GM21526 (cell line): ENCODE results near the gene PHC2.
A peak's percentile ranks its signal among the peaks of the same experiment; 100 is the strongest.

Experiments
- ATAC-seq: cut with Tn5 transposase; IDR thresholded peaks from one replicate; pipeline ENCODE4 v1.9.1; 2021; ENCODE audit warnings: moderate library complexity; ENCODE audit not compliant: unreplicated experiment, low FRiP score

The PHC2 gene

DNA sequence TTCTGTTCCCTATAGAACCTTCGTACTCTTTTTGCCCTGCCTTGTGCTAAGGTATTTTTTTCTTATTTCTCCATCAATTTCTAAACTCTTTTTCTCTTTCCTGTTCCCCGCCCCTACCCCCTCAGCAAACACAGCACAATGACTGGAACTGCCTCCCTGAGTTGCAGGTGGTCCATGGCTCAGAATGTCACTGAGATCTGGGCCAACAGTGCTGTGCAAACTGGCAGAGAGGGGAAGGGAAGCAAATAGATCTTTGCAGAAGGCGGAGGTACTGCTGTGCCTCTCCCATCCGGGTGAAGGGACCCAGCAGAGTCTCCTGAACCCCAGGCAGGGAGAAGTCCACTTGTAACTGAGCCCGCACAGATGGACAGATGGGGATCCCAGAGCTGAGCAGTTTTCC is 77.4 kb downstream of the PHC2 start:
- no peak for ATAC-seq

DNA sequence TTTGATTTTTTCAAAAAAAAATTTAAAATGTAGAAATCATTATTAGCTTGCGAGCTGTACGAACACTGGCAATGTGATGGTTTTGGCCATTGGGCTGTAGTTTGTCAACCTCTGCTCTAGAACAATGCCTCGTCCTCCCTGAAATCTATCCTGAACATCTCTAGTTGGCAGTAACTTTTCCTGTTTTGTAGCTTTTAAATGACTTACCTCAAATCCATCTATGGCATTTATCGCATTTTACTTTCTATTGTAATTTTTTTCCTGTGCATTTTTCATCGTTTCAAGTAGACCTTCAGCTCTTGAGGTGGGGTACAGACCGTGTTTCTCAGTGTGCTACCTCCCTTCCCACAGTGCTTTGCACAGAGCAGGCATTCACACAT is 79.6 kb downstream of the PHC2 start:
- ATAC-seq: no peak

DNA sequence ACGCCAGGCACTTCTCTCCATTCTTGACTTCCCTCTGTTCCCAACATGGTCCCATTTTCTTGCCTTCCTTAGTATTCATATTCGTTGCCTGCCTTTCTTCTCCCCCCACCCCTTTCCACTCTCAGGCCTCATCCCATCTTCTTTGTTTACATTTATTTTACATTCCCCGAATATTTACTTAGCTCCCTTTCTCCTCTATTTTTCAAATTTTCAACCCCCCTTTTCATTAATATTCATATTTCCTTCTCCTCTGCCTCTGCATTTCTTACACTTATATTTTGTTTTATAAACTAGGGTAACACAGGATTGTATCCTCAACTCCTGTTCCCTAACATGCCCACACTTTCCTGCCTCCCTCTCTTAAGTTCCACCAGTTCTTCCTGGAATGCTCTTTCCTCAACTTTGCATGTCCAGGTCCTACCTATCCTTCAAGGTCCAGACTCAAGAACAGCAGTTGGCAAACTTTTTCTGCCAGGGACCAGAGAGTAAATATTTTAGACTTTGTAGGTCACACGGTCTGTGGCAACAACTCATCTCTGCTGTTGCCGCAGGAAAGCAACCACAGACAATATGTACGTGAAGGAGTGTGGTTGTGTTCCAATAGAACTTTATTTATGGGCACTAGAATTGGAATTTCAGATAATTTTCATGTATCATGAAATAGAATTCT is 80.1 kb downstream of the PHC2 start:
- ATAC-seq: no peak

DNA sequence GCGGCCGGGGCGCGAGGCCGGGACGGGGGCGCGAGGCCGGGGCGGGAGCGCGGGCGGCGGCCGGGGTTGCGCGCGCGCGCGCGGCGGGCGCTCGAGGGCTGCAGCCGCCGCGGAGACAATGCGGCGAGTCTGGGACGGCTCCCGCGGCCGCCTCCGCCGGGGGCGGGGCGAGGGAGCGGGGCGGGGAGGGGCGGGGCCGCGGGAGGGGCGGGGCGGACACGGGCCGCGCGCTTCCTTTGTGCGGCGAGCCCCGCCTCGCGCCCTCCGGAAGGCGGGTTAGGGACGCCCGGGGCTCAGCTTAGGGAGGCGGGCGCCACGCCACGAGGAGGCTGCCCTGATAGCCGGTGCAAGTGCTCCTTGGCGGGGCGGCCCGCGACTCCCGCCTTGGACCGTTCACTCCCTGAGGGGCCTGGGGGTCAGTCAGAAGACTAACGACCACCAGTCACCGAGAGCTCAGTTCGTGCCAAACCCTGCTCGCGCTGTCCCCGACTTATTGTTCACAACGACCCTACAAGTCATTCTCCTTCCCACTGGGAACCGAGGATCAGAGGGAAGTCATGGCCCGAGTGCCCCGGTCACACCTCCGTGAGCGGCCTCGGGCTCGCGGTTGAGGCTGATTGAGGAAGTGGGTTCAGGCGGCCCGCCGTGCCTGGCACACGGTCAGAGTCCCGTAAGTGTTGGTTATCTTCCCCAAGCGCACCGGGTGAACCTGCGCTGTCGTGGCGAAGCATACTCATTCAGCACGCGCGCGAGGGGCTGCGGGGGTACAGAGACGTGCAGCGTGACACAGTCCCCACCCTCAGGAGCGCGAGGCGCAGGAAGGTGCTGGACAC is 80.9 kb downstream of the PHC2 start:
- ATAC-seq: peak; percentile 76

DNA sequence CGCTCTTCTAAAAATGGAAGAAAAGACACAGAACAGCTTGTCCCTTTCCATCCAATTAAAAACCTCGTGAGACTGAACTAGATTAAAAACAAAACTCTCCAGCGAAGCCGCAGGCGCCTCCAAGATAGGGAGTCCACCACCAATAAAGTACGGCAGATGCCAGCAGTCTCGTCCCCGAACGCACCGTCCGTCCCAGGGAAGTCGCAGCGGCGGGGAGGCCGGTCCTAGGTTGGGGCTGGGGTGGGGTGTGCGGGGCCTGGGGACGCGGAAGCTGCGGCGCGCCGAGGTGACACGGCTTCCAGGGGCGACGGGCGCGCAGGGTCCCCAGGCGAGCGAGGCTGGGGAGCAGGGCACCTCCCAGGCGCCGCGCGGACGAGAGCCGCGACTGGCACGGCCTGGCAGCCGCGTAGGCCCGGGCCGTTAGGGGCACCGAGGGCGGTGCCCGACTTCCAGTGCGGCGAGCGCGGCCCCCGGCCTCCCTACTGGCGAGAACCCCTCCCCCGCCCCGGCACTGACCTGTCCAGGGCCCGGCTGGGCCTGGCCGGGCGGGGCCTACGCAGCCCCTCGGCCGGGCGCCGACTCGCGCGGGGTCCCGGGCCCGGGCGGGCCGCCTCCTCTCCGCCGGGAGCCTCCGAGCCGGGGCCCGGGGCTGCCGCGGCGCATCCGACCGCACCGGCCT is 81.7 kb downstream of the PHC2 start:
- ATAC-seq: peak; percentile 34

DNA sequence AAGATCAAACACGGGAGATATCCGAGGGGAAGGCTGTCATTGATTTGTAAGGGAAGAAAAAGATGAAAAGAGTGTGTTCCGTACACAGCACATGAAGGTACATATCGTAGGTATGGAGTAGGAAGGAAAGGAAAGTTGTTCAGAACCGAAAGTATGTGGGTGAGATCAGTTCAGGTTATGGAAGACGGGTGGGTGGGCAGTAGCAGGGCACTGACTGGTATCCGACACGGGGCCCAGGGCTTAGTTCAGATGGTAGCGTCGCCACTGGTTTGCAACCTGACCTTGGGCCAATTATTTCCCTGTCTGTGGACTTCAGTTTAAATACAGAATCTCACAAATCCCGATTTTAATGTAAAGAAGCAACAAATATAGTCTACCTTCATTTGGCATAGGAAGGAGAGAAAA is 82.2 kb downstream of the PHC2 start:
- ATAC-seq: no peak

DNA sequence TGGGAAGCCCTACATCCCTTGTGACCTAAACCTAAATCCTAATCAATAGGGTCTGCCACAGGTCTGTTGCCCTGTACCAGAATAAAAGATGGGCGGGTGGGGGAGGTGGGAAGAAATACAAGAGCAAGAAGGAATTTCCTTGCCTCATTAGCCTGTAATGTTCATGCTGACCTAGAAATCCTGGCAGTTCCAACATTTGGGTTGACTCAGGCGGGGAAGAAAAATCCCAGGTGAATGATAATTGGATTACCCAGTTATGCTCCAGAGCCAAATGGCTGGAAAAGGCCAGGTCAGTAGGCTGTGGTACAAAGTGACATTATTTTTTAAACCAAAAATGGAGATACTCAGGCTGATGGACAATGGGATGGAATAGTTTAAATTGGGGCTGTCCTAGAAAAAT is 82.7 kb downstream of the PHC2 start:
- ATAC-seq: no peak

DNA sequence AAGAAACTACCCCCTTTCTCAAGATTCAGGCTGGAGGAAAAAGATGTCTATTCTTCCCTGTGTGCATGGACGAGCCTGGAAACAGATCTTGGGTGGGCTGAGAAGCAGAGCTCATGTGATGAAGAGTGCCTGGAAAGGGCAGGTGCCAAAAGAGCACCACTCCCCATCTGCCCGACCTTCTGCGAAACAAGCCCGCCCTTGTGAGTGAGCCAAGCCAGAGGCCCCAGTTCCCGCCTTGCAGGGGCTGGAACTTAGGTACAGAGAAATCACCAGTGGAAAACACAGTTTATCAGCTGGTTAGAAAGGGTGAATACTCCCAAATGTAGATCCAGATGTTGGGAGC is 83.3 kb downstream of the PHC2 start:
- no peak for ATAC-seq

DNA sequence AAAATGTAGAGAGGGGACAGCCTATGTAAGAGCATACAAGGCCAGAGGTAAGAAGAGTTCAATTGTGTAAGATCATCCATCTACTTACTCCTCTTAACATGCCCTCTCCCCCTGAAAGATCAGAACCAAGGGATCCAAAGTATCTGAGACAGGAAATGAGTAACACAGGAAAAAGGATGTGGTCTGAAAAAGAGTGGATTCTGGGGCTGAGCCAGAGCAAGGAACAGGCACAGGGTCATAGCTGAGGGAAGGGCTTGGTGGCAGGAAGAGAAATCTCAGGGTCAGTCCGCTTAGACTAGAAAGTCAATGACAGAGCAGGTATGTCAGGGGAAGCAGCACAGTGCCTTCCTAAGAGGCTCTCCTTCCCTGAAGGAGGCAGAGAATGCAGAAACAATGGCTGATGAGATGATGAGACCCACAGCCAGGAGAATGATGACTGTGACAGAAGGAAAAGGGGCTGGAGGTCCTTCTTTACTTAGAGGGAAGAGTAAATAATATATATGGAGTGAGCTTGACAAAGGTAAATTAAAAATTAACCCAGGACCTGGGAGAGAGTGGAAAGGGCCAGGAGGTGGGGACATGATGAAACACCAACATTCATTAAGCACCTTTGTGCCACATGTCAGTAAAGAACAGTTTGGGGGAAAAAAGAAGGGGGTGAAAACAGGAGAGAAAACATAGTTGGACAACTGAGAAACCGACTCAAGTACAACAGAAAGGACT is 83.8 kb downstream of the PHC2 start:
- no peak for ATAC-seq

DNA sequence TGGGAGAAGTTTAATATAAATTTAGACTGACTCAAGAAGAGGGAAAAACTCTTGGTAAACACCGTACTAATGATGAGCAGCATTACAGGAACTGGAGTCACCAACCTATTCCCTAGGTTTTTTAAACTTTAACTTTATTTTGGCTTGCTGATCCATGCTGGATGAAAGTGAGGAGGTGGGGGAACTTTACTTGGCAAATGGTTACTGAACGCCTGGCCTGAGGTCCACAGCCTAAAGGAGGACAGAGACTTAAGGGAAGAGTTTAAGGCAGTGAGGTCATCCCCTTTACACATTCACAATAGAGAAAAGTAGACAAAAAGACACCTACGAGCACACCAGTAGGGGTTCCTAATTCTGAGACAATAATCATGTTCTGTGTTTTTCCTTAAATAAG is 84.4 kb downstream of the PHC2 start:
- no peak for ATAC-seq

DNA sequence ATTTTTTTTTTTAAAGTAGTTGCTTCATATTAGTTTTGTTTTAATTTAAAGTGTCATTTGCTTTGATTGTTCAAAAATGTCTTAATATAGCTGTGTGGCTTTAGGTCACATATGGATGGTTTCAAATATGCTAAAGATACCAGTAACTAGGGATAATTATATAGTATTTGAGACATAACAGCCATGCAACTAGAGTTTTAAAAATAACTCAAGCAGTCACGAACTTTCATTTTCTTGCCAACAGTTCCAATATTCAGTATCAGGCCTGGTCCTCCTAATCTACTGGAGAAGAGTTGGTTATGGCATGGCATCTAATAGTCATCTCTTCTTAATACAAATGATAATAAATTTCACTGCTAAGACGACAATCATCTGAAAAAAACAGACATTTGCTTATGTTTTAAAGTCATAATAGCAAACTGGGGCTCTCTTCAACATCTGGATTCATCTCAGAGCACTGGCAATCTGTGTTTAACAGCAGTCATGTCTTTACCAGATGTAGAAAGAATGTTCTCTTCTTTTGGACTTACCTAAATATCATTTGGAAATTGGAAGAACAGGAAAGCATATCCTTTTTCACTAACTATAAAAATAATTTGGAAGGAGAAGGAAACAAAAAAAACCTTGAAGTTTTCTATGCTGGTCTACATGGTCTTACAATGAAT is 85.9 kb downstream of the PHC2 start:
- no peak for ATAC-seq

DNA sequence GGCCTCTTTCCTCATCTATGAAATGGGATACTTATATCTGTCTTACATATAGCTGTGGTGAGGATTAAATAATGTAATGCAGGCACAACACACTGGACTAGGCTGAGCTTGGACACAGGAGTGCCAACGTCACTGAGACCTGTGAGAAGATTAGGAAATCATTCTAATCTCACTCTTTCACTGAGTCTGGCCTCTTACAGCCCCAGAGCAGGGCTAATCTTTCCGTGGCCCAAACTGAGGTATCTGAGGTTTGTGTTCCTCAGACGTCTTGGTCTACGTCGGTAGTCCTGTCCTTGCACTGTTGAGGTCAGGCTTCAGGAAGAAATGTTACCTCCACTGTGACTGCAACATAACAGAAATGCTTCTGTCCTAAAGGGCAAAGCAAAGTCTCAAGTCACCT is 87.4 kb downstream of the PHC2 start:
- no peak for ATAC-seq

DNA sequence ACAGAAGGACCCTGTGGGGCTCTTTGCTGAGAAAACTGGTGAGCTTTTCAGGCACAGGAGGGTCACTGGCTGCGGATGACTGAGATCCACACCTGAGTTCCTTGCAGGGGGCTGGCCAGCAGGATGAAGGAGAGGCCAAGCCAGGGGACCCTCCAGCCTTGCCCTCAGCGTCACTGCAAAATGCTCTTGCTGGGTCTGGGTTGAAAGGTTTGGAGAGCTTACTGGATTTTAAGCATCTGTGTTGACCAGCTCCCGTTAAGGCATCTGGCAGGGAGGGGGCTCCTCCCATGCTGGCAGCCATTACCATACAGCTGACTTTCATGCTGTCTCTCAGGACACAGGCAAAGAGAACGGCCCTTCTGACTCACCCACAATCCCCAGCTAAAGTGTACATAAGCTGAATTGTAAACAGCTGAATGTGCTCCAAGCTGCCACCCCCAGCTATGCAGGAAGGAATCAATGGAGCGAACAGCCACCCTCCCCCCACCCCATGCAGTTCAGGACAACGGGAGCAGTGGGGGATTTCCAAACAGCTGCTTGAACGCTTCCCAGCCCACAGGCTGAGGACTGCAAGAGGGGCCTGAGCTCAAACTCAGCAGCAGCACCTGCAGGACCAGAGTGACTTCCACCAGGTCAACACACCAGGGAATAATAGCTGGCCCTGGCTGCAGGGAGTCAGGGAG is 88.7 kb downstream of the PHC2 start:
- no peak for ATAC-seq

DNA sequence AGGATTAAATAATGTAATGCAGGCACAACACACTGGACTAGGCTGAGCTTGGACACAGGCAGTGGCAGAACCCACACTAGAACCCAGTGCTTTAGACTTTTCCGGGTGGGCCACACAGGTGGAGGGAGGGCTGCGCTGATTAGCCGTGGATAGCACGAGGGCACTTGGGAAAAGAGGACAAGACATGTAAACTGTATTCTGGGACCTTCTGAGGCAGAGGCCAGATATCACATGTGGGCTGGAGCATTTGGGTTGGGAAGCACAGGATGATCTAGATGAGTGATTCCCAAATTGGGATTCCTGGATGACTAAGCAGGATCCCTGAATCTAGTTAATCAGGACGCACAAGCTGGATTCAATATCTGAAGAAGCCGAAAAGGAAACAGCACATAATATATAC is 89.7 kb downstream of the PHC2 start:
- no peak for ATAC-seq

DNA sequence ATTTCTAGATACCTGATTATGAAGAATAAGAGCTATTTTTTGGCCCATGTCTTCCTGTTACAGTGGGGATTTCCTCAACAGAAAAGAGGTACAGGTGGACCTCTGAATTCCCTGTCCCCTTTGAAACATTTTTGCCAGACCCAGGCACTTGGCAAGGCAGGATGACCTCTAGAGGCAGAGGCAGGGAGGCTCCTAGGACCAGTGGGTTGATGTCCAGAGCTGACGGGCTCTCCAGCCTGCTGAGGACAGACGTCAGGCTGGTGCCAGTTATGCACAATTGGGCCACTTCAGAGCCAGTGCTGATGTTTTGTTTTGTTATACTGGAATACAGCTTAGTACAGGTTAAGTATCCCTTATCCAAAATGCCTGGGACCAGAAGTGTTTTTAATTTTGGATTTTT is 91.5 kb downstream of the PHC2 start:
- ATAC-seq: no peak

DNA sequence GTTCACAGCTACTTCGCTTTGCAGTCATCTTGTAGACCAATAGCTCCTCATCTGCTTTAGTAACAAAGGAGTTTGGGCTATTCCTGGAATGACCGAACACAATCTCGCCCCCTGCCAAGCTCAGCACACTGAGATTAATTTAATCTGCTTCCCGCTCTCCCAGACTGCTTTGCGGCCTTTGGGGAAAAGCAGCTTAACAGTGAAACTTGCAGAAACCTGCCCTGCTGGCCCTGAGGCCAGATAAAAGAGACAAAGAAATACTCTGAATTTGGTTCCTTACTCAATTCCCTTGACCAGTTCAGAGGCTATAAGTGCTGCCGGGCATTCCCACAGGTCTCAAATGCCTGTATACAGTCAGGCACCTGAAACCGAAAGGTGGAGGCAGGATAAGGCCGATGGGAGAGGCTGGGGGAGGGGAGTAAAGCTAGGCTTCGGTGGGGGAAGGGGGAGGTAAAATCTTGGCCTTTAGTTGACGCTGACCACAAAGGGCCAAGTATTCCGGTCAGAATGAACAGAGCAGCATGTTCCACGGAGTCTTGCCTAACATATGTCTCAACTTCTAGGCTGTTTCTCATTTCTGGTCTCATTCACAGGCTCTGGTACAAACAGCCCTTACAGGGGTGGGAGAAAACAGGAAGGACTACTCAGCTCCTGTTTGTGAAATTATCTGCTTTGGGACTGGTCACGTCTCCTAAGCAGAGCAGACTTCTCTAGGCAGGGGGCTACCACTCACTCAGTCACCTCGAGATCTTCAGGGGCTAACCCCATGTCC is 92.3 kb downstream of the PHC2 start:
- ATAC-seq: no peak

DNA sequence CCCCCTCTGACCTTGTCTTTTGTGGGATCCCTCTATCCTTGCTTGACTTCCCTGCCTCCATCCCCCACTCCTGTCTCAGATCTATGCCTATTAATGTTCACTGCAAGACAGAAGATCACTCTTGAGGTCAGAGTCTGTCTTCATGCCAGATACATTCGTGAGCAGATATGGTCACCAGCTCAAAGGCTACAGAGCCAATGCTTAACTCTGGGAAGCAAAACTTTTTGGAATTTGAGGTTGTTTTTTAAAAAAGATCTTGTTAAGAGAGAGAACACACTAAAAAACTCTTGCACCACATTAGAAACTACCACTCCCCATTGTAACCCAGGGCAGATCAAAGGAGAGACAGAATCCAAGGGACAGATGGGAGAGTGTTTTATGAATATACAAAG is 92.9 kb downstream of the PHC2 start:
- no peak for ATAC-seq

DNA sequence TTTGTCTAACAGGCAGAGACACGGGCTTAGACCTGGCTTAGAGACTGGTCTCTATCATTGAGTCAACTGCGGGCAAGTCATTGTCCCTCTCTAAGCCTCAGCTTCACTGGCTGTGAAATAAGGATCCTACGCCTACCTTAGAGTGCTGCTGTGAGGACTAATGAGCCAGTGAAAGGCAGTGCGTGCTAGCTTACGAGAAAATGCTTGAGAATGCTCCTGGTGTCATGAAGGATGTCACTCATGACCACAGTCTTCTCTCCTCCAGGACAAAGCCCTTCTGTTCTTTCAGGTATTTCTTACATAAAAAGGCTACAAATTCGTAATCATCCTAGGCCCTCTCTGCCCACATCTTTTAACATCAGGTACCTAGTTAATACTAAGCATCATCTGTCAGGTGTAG is 93.5 kb downstream of the PHC2 start:
- ATAC-seq: no peak

DNA sequence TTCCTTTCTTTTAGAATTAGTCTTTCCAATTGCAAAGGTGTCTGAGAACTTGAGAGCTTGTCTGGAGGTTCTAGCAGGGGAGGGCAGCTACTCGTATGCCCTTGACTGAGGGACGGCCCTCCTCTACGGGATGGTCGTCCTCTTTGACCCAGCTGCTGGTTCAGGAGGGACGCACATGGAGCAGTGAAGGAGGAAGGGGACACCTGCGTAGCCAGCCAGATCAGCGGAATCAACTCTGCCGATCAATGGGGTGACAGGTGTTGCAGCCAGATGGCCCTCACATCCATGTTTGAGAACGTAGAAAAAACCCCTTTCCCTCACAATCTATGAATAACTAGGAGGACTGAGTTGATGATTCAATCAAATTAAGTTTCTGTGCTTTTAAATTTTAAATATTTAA is 94.3 kb downstream of the PHC2 start:
- no peak for ATAC-seq
